Upper lobe of right lung (tissue), 1 donor: ENCODE measurements around the gene ZNF831. TPM values are rescaled to one million over a fixed set of nuclear protein-coding genes. Genes with fewer than 3 reads are reported as not detected.
A peak's percentile ranks its signal among the peaks of the same experiment; 100 is the strongest.

ENCODE experiments used
- ATAC-seq: fragments of 200-7000 bp; cut with Tn5 transposase; one replicate; pipeline ENCODE4 v1.9.1; 2020; ENCODE audit warnings: mild to moderate bottlenecking, moderate library complexity
- DNase-seq: peaks from one replicate; pipeline ENCODE4 v3.0.0-alpha.2; 2020
- H3K27ac ChIP-seq: fragments of 200-600 bp; one replicate; pipeline ENCODE4 v1.8.0; 2022
- H3K27me3 ChIP-seq: fragments of 200-600 bp; one replicate; pipeline ENCODE4 v1.8.0; 2022; ENCODE audit warnings: mild to moderate bottlenecking
- H3K36me3 ChIP-seq: fragments of 200-600 bp; one replicate; pipeline ENCODE4 v1.8.0; 2022
- H3K4me1 ChIP-seq: fragments of 200-600 bp; one replicate; pipeline ENCODE4 v1.8.0; 2022
- H3K4me3 ChIP-seq: fragments of 200-600 bp; one replicate; pipeline ENCODE4 v1.8.0; 2022; ENCODE audit warnings: mild to moderate bottlenecking
- H3K9me3 ChIP-seq: fragments of 200-600 bp; one replicate; pipeline ENCODE4 v1.8.0; 2022
- CTCF ChIP-seq: fragments of 200-600 bp; IDR thresholded peaks from one replicate; pipeline ENCODE4 v1.8.0; 2022; ENCODE audit warnings: antibody characterized with exemption
- intact Hi-C: fragments of 100-400 bp; cut with DNase I; formaldehyde crosslinking; loops from one replicate; pipeline ENCODE4 v1.11.0; 2022
- total RNA-seq: library from RNA; stranded (reverse); fragmentation: NEBNext Ultra II Directional; extraction: Animal tissue kit (Norgen Biotek cat#: 25700); gene quantifications from one replicate; pipeline ENCODE4 v1.2.1, GENCODE V29; 2021
- donor health status: DM: no; HTN: yes; CAD: no; lungs with severe emphysema.

The ZNF831 gene
- total RNA-seq, 1 donor from 2014 or later: 1.0 TPM

GRCh38 chr20:59146780-59147565 is 16.6 kb upstream of the ZNF831 start:
- Histone ChIP-seq H3K4me3 (peak overlapping the region; percentile 25), H3K27me3 (no peaks in the 10 kb centered on the region), H3K27ac (peak overlapping the region; percentile 71), H3K36me3 (no peaks in the 10 kb centered on the region), H3K9me3 (no peaks in the 10 kb centered on the region), H3K4me1 (peaks cover 14% of the 10 kb centered on the region)
- intact Hi-C loops: no loop called here
- no peak for TF ChIP-seq CTCF
- no peak for ATAC-seq
- DNase-seq: no peak

- peak overlapping the region; percentile 51 for H3K27ac ChIP-seq
- intact Hi-C loops: no loop called here
Observed at GRCh38 chr20:59147586-59147985, 16.0 kb upstream of the ZNF831 start.

GRCh38 chr20:59148701-59149493 is 14.7 kb upstream of the ZNF831 start:
- Histone ChIP-seq H3K36me3 (no peaks in the 10 kb centered on the region), H3K4me1 (peaks cover 24% of the 10 kb centered on the region), H3K27me3 (no peaks in the 10 kb centered on the region), H3K4me3 (no peak overlapping the region), H3K9me3 (no peaks in the 10 kb centered on the region), H3K27ac (no peak overlapping the region)
- TF ChIP-seq CTCF: no peak
- ATAC-seq (no peak), DNase-seq (no peak)
- intact Hi-C loops: no loop called here

More at GRCh38 chr20:59147586-59147985, 16.0 kb upstream of the ZNF831 start:
- TF ChIP-seq CTCF: no peak
- H3K9me3 ChIP-seq: no peaks in the 10 kb centered on the region
- no peaks in the 10 kb centered on the region for H3K27me3 ChIP-seq
- H3K4me3 ChIP-seq: peak overlapping the region; percentile 25
- no peaks in the 10 kb centered on the region for H3K36me3 ChIP-seq
- DNase-seq: no peak
- peaks cover 19% of the 10 kb centered on the region for H3K4me1 ChIP-seq
- no peak for ATAC-seq

- Histone ChIP-seq H3K4me3 (no peak overlapping the region), H3K36me3 (no peaks in the 10 kb centered on the region), H3K27me3 (no peaks in the 10 kb centered on the region), H3K4me1 (peaks cover 24% of the 10 kb centered on the region), H3K9me3 (no peaks in the 10 kb centered on the region), H3K27ac (no peak overlapping the region)
- no peak for DNase-seq
- no peak for TF ChIP-seq CTCF
- ATAC-seq: peak; percentile 29
- intact Hi-C loops: no loop called here
Observed at GRCh38 chr20:59149678-59150504, 13.7 kb upstream of the ZNF831 start.

- H3K4me3 ChIP-seq: no peak overlapping the region
- ATAC-seq (no peak), DNase-seq (no peak)
- H3K27ac ChIP-seq: no peak overlapping the region
- intact Hi-C loops: no loop called here
- TF ChIP-seq CTCF: no peak
- H3K27me3 ChIP-seq: no peaks in the 10 kb centered on the region
- H3K36me3 ChIP-seq: no peaks in the 10 kb centered on the region
- H3K9me3 ChIP-seq: no peaks in the 10 kb centered on the region
- peaks cover 24% of the 10 kb centered on the region for H3K4me1 ChIP-seq
Observed at GRCh38 chr20:59150821-59151251, 12.8 kb upstream of the ZNF831 start.
